Mesodermal cell (in vitro differentiated cells): ENCODE data around the gene IRF8.

Experiments
- H3K27ac ChIP-seq: 2 replicates; pipeline ENCODE4 v1.7.0; 2013; ENCODE audit warnings: mild to moderate bottlenecking, low read depth, low read length, moderate library complexity; ENCODE audit not compliant: severe bottlenecking
- H3K36me3 ChIP-seq: 2 replicates; pipeline ENCODE4 v1.7.1; 2013; ENCODE audit warnings: mild to moderate bottlenecking, low read length, moderate library complexity; ENCODE audit not compliant: control insufficient read depth, insufficient read depth
- H3K4me1 ChIP-seq: one replicate; pipeline ENCODE4 v1.7.1; 2013; ENCODE audit warnings: mild to moderate bottlenecking, low read length; ENCODE audit not compliant: insufficient read depth, control insufficient read depth, poor library complexity, severe bottlenecking
- H3K4me3 ChIP-seq: 2 replicates; pipeline ENCODE4 v1.7.0; 2013; ENCODE audit warnings: low read length, control low read depth, mild to moderate bottlenecking; ENCODE audit not compliant: insufficient read depth, poor library complexity, severe bottlenecking; ENCODE audit errors: extremely low read depth
- H3K9me3 ChIP-seq: 2 replicates; pipeline ENCODE4 v1.7.1; 2013; ENCODE audit warnings: mild to moderate bottlenecking, low read length, moderate library complexity; ENCODE audit not compliant: control insufficient read depth
- WGBS, 2 experiments: methylation state at CpG; one replicate each; pipeline ENCODE4 v1.1.5; 2013; ENCODE audit warnings: missing lambda C conversion rate in 2 of 2; ENCODE audit not compliant: insufficient coverage in 2 of 2; 5-methylcytosine and 5-hydroxymethylcytosine counted together

Gene IRF8

DNA sequence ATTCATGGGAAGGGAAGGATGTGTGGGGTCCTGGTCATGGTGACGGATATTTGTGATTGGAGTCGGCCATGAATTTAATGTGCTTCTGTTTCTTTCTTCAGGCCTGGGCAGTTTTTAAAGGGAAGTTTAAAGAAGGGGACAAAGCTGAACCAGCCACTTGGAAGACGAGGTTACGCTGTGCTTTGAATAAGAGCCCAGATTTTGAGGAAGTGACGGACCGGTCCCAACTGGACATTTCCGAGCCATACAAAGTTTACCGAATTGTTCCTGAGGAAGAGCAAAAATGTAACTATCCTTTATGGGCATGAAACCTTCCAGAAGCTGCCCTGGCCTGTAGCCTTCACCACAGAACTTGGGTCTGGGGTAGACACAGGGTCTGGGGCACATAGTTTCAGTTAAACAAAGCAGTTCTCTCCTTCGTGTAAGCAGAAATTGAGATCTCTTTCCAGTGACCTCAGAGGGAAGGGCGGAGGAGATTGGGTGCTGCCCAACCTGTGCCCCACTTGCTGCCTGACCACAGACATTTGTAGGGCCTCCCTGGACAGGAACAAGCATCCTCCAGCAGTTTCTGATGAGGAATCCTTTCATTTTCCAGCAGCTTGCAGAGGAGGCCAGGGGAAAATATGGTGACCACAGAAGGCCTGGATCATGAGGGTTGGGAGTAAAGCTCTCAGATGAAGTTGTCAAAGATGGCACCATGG lies 10.1 kb downstream of the IRF8 start:
- WGBS, 2 experiments, result 93 to 98% methylated on average over 8 to 10 of the region's 10 CpGs
- H3K4me3 ChIP-seq, result no peak overlapping the region
- H3K4me1 ChIP-seq, result no peaks in the 10 kb centered on the region
- no peaks in the 10 kb centered on the region for H3K9me3 ChIP-seq
- no peak overlapping the region for H3K27ac ChIP-seq
- no peaks in the 10 kb centered on the region for H3K36me3 ChIP-seq

- 91 to 94% methylated on average over 13 of the region's 17 CpGs for WGBS, 2 experiments
- no peak overlapping the region for H3K4me3 ChIP-seq
- H3K9me3 ChIP-seq, result no peaks in the 10 kb centered on the region
- H3K27ac ChIP-seq, result no peak overlapping the region
- H3K4me1 ChIP-seq, result no peaks in the 10 kb centered on the region
- H3K36me3 ChIP-seq, result no peaks in the 10 kb centered on the region
Observed at GRCh38 chr16:85909932-85910853, 11.2 kb downstream of the IRF8 start.

GRCh38 chr16:85910854-85911247 lies 11.9 kb downstream of the IRF8 start:
- WGBS, 2 experiments, result 84 to 91% methylated on average over 4 to 6 of the region's 9 CpGs
- no peak overlapping the region for H3K27ac ChIP-seq

DNA sequence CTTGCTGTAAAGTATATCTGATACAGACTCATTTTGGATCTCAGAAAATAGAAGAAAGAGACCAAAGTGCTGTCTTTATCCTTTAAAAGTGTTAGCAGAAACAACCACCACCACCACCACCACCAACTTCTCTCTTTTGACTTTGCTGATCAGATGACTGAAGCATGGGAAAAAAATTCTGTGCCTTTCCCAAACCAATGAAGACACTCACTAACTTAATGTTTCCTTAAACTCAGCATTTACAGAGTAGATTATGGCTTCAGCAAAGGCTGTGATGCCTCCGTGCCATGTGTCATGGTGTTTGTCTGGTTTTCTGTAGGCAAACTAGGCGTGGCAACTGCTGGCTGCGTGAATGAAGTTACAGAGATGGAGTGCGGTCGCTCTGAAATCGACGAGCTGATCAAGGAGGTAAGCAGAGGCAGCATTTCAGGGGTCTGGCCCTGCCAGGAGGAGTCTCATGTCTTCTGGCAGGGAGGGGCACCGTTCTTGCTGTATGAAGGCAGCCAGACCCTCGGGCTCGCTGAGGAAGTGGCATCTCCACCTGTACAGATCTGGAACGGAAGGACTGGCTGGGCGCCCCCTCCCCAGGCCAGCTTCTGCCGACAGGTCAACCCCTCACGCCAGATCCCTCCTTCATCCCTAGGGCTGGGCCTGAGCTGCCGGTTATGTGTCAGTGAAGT lies 12.4 kb downstream of the IRF8 start:
- Histone ChIP-seq H3K27ac (no peak overlapping the region), H3K4me1 (no peaks in the 10 kb centered on the region)

More at GRCh38 chr16:85910854-85911247, 11.9 kb downstream of the IRF8 start:
- no peaks in the 10 kb centered on the region for H3K9me3 ChIP-seq
- no peaks in the 10 kb centered on the region for H3K4me1 ChIP-seq
- no peak overlapping the region for H3K4me3 ChIP-seq
- no peaks in the 10 kb centered on the region for H3K36me3 ChIP-seq

DNA sequence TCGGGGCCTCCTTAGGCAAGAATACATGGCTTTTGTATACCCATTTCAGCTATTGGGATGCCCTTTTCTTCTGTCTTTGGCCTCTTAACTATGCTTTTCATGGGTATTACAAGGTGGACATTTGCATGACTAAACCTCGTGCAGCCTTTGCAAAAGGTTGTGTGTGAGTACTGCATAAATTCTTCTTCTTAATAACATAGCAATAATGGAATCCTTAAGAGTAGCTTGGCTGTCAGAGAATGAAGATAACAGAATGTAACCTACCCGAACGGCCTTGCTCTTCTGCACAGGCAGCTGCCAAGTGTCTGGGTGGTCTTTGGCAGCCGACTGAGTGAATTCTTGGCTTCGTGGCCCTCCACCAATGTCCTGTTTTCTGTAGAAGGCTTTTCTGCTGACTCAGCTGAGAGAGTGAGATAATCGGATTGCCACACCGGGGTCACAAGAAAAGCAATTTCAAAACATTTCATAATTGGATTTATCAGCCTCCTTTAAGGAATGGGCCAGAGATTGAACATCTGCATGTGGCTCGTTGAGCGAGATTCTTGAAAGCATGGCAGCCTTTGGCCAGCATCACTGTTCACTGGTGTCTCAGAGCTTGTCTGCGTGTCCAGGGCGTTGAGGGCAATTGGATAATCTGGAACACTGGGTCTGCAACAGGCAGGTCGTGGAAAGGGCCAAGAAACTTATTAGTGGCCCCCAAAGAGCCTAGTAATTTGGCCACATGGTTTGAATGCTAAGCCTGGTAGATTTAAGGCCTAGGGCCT lies 13.4 kb downstream of the IRF8 start:
- WGBS, 2 experiments, result 87 to 92% methylated on average over 9 to 12 of the region's 13 CpGs
- H3K4me1 ChIP-seq, result no peaks in the 10 kb centered on the region
- no peak overlapping the region for H3K4me3 ChIP-seq
- H3K36me3 ChIP-seq, result no peaks in the 10 kb centered on the region
- no peak overlapping the region for H3K27ac ChIP-seq
- no peaks in the 10 kb centered on the region for H3K9me3 ChIP-seq

More for the DNA sequence above, 12.4 kb downstream of the IRF8 start:
- Histone ChIP-seq H3K4me3 (no peak overlapping the region), H3K9me3 (no peaks in the 10 kb centered on the region), H3K36me3 (no peaks in the 10 kb centered on the region)
- WGBS, 2 experiments, result 91 to 93% methylated on average over 12 to 15 of the region's 15 CpGs

DNA sequence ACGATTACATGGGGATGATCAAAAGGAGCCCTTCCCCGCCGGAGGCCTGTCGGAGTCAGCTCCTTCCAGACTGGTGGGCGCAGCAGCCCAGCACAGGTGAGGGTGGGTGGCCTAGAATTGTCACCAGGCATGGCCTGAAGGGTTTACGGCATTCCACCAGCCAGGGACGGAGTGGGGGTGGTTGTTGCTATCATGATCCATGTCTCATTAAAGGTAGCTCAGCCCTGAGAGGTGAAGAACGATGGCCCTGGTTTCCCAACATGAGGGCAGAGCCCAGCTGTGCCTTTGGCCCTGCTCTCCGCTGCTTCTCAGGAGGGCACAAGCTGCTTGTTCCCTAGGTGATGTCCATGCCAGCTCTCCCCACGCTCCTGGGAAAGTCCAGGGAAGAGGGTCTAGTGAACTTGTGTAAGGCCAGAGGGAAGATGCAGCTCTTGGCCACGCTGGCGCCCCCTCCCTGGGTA lies 14.2 kb downstream of the IRF8 start:
- H3K9me3 ChIP-seq, result no peaks in the 10 kb centered on the region
- H3K27ac ChIP-seq, result no peak overlapping the region
- no peaks in the 10 kb centered on the region for H3K4me1 ChIP-seq
- no peak overlapping the region for H3K4me3 ChIP-seq
- whole genome bisulfite sequencing, 2 experiments, result 91 to 95% methylated on average over 7 to 9 of the region's 12 CpGs
- H3K36me3 ChIP-seq, result no peaks in the 10 kb centered on the region

DNA sequence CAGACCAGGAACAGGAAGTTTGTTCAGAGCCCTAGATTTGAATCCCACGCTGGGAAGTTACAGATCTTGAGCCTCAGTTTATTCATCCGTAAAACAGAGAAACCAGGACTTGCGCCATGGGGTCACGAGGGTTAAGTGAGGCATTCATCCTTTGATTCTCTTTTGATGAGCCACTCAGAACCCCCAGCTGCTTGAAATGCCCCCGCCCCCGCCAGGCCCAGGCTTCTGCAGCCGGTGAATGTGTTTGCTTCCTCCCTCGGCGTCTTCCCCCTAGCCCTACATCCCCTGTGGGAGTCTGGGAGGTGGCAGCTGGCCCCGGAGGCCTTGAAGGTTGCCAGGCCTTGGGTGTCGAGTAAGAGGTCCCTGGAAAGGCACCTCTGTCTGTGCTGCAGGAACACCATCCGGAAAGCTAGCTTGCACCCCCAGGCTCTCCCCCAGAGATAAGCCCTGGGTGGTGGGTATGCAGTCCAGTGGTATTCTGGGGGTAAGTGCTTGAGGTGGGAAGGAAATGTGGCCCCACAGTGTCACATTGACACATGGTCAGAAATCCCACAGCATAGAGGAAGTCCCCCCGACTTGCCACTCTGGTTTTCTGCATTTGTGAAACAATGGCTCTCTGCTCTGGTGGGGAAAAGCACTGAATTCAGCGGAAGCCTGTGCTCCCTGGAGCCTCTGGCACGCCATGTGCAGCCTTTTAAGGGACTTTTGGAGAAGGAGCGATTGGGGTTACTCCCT lies 14.9 kb downstream of the IRF8 start:
- WGBS, 2 experiments, result 84 to 88% methylated on average over 9 to 13 of the region's 16 CpGs
- H3K36me3 ChIP-seq, result no peaks in the 10 kb centered on the region
- no peaks in the 10 kb centered on the region for H3K4me1 ChIP-seq
- H3K4me3 ChIP-seq, result no peak overlapping the region
- no peaks in the 10 kb centered on the region for H3K9me3 ChIP-seq
- no peak overlapping the region for H3K27ac ChIP-seq

DNA sequence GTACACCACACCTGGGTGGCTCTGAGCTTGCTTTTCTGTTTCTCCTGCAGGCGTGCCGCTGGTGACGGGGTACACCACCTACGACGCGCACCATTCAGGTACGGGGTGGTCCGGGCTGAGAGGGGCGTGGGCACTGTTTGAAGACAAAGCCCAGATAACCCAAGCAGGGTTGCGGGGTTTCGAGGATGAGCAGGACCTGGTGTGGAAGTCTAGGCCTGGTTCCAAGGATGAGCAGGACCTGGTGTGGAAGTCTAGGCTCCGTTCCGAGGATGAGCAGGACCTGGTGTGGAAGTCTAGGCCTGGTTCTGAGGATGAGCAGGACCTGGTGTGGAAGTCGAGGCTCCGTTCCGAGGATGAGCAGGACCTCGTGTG lies 15.4 kb downstream of the IRF8 start:
- Histone ChIP-seq H3K4me1 (peaks cover 2% of the 10 kb centered on the region), H3K4me3 (no peak overlapping the region), H3K36me3 (no peaks in the 10 kb centered on the region), H3K9me3 (no peaks in the 10 kb centered on the region), H3K27ac (no peak overlapping the region)
- 95 to 96% methylated on average over 17 of the region's 17 CpGs for WGBS, 2 experiments

GRCh38 chr16:85915125-85915845 lies 16.3 kb downstream of the IRF8 start:
- Histone ChIP-seq H3K9me3 (no peaks in the 10 kb centered on the region), H3K27ac (no peak overlapping the region), H3K36me3 (no peaks in the 10 kb centered on the region), H3K4me1 (peaks cover 2% of the 10 kb centered on the region), H3K4me3 (no peak overlapping the region)
- 91 to 94% methylated on average over 17 to 18 of the region's 20 CpGs for WGBS, 2 experiments
